Body of pancreas (tissue), 4 donors: ENCODE results near the gene HIP1.

Experiments
- CTCF ChIP-seq, 7 experiments: fragments of 450-650 bp in 4 of 7; fragments of 200-600 bp in 3 of 7; sonication (generic) in 3 of 7; IDR thresholded peaks; one replicate each; pipeline ENCODE4 v1.5.1; 2016 to 2019; ENCODE audit warnings: antibody characterized with exemption in 7 of 7
- POLR2A ChIP-seq, 3 donors: fragments of 450-650 bp; IDR thresholded peaks; one replicate each; pipeline ENCODE4 v1.6.1; 2016; ENCODE audit warnings: antibody characterized with exemption in 3 of 3, mild to moderate bottlenecking in 2 of 3

- TF ChIP-seq CTCF (IDR thresholded peaks at IDR 0.05): no peak
- no peak for TF ChIP-seq POLR2A (IDR thresholded peaks at IDR 0.05)
Observed at GRCh38 chr7:75571209-75571608, 167.5 kb downstream of the HIP1 start.
